Ovary (tissue), 9 donors: ENCODE measurements around the gene C1QC. TPM values are rescaled to one million over a fixed set of nuclear protein-coding genes. Genes with fewer than 3 reads are reported as not detected.

Experiments used
- DNase-seq, 5 donors: peaks; one replicate each; pipeline ENCODE4 v3.0.0-alpha.2; 2019 to 2020
- H3K27ac ChIP-seq, 2 donors: fragments of 200-600 bp; one replicate each; pipeline versions ENCODE4 v1.5.1 to v1.8.0; 2019 to 2022
- H3K27me3 ChIP-seq: fragments of 200-600 bp; one replicate; pipeline ENCODE4 v1.8.0; 2022
- H3K36me3 ChIP-seq: fragments of 200-600 bp; sonication (generic); one replicate; pipeline ENCODE4 v1.5.1; 2019
- H3K4me1 ChIP-seq: one replicate; pipeline ENCODE4 v1.8.1; 2013; ENCODE audit warnings: mild to moderate bottlenecking, moderate library complexity; ENCODE audit not compliant: insufficient read depth
- H3K4me3 ChIP-seq: fragments of 200-600 bp; sonication (generic); one replicate; pipeline ENCODE4 v1.5.1; 2017
- H3K9me3 ChIP-seq, 2 donors: fragments of 200-600 bp in 1 of 2; sonication (generic) in 1 of 2; one replicate each; pipeline versions ENCODE4 v1.5.1 to v1.8.1; 2013 to 2019; ENCODE audit warnings: mild to moderate bottlenecking in 1 of 2, moderate library complexity in 1 of 2
- CTCF ChIP-seq, 3 donors: fragments of 450-650 bp in 2 of 3; fragments of 200-600 bp in 1 of 3; IDR thresholded peaks; one replicate each; pipeline versions ENCODE4 v1.5.1 to v1.8.0; 2016 to 2022; ENCODE audit warnings: antibody characterized with exemption in 3 of 3, mild to moderate bottlenecking in 1 of 3
- EP300 ChIP-seq: sonication (generic); formaldehyde crosslinking; IDR thresholded peaks from one replicate; pipeline ENCODE4 v1.6.1; 2017; ENCODE audit warnings: antibody characterized with exemption
- POLR2A ChIP-seq: fragments of 450-650 bp; IDR thresholded peaks from one replicate; pipeline ENCODE4 v1.6.1; 2017; ENCODE audit warnings: antibody characterized with exemption, mild to moderate bottlenecking, moderate library complexity
- WGBS, 3 donors: extraction: QIAGEN DNeasy Blood & Tissue Kit in 1 of 3; methylation state at CpG; one replicate each; pipeline versions ENCODE4 v1.1.5 to v1.1.7; 2013 to 2017; 5-methylcytosine and 5-hydroxymethylcytosine counted together
- intact Hi-C, 4 donors: fragments of 100-400 bp; cut with DNase I; formaldehyde crosslinking; loops; one replicate each; pipeline versions ENCODE4 v1.11.0 to v1.15.1; 2022 to 2023
- polyA plus RNA-seq, 2 donors: library from polyadenylated mRNA; stranded (reverse); fragments of 200-250 nt in 1 of 2; fragments of 350-450 nt in 1 of 2; fragmentation: Illumina TruSeq in 1 of 2; extraction: RNeasy Lipid Tissue Mini Kit (QIAGEN cat#74804) in 1 of 2; gene quantifications; one replicate each; pipeline ENCODE4 v1.2.3, GENCODE V29; 2013 to 2014
- total RNA-seq, 7 donors: library from RNA; depleted of rRNA in 2 of 7; stranded (reverse); fragments of >200 nt in 2 of 7; fragmentation: NEBNext Ultra II Directional in 3 of 7; extraction: Animal tissue kit (Norgen Biotek cat#: 25700) in 3 of 7; gene quantifications; one replicate each; pipeline versions ENCODE4 v1.1.0 to v1.2.4, GENCODE V29; 2016 to 2023
- donor health status: DM: no; HTN: no; CAD: no; lungs with moderate emphysema.
- donor health status: DM: no; HTN: no; CAD: no.
- donor health status: Bipolar disorder and iron deficiency.
- donor health status: DM: yes; HTN: yes; CAD: no.
- donor health status: DM: no; HTN: no; CAD: no.
- donor health status: DM: yes; HTN: yes; CAD: no.

The C1QC gene
- total and polyA plus RNA-seq, 9 donors: 30.2 to 136 (median 51.1) TPM

- intact Hi-C loops: no loop called here
- Histone ChIP-seq H3K9me3 (no peaks in the 10 kb centered on the region), H3K4me1 (no peaks in the 10 kb centered on the region), H3K36me3 (no peaks in the 10 kb centered on the region), H3K27ac (no peak overlapping the region), H3K27me3 (no peaks in the 10 kb centered on the region), H3K4me3 (no peak overlapping the region)
- no peak for DNase-seq
- WGBS, 3 donors: 10 to 17% (median 10%) methylated on average over 6 of the region's 6 CpGs
- TF ChIP-seq EP300 (no peak), CTCF (IDR thresholded peaks at IDR 0.05) (no peak), POLR2A (no peak)
These were observed 34.1 kb upstream of the C1QC start for GRCh38 chr1:22609291-22609690.

- 15 to 24% (median 17%) methylated on average over 7 of the region's 7 CpGs for WGBS, 3 donors
- TF ChIP-seq CTCF (IDR thresholded peaks at IDR 0.05): no peak
- no peak for TF ChIP-seq POLR2A
- no peak for TF ChIP-seq EP300
- Histone ChIP-seq H3K36me3 (no peaks in the 10 kb centered on the region), H3K9me3 (no peaks in the 10 kb centered on the region), H3K4me3 (no peak overlapping the region), H3K4me1 (no peaks in the 10 kb centered on the region), H3K27ac (no peak overlapping the region), H3K27me3 (no peaks in the 10 kb centered on the region)
- DNase-seq: peak in 4 of 5 donors; percentile 35 to 79 (median 53)
- intact Hi-C loops: no loop called here
These were observed 31.9 kb upstream of the C1QC start for GRCh38 chr1:22611530-22611947.

GRCh38 chr1:22612671-22613571 lies 30.5 kb upstream of the C1QC start:
- no peak overlapping the region for H3K4me3 ChIP-seq

GRCh38 chr1:22613572-22613918 lies 29.9 kb upstream of the C1QC start:
- Histone ChIP-seq H3K4me3 (no peak overlapping the region), H3K4me1 (no peaks in the 10 kb centered on the region), H3K9me3 (no peaks in the 10 kb centered on the region), H3K27ac (no peak overlapping the region), H3K36me3 (no peaks in the 10 kb centered on the region), H3K27me3 (no peaks in the 10 kb centered on the region)
- WGBS, 3 donors: 58 to 67% (median 66%) methylated on average over 5 of the region's 5 CpGs
- intact Hi-C loops: no loop called here
- no peak for DNase-seq
- TF ChIP-seq EP300 (no peak), POLR2A (no peak), CTCF (IDR thresholded peaks at IDR 0.05) (no peak)

More at GRCh38 chr1:22612671-22613571, 30.5 kb upstream of the C1QC start:
- H3K4me1 ChIP-seq: no peaks in the 10 kb centered on the region
- no peaks in the 10 kb centered on the region for H3K9me3 ChIP-seq
- H3K27ac ChIP-seq: no peak overlapping the region
- intact Hi-C loops: no loop called here
- WGBS, 3 donors: 38 to 47% (median 41%) methylated on average over 12 of the region's 12 CpGs
- DNase-seq: no peak
- no peaks in the 10 kb centered on the region for H3K36me3 ChIP-seq
- TF ChIP-seq EP300 (no peak), POLR2A (no peak), CTCF (IDR thresholded peaks at IDR 0.05) (no peak)
- H3K27me3 ChIP-seq: no peaks in the 10 kb centered on the region
